Stimulated activated CD4-positive, alpha-beta T cell treated with anti-CD3 and anti-CD28 coated beads, Interleukin-15, amount 100 ng/mL, for 24 hours (primary cell): ENCODE measurements around the gene TNFSF4.
"Not testable (repeated sequence)": the region's sequence is repeated elsewhere in the genome, so short reads cannot be mapped to it uniquely, and the experiment has no call there.

ENCODE experiments used
- DNase-seq: peaks from one replicate; pipeline ENCODE4 v3.0.0-alpha.2; 2020

Gene TNFSF4, protein sequence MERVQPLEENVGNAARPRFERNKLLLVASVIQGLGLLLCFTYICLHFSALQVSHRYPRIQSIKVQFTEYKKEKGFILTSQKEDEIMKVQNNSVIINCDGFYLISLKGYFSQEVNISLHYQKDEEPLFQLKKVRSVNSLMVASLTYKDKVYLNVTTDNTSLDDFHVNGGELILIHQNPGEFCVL

GRCh38 chr1:173206816-173207568 lies at the start of gene TNFSF4:
Gene TNFSF4, minus strand, starts transcription at chr1:173207331. Its CDS starts 155 bp downstream, at chr1:173207176.
- peak; percentile 55 for DNase-seq

DNA sequence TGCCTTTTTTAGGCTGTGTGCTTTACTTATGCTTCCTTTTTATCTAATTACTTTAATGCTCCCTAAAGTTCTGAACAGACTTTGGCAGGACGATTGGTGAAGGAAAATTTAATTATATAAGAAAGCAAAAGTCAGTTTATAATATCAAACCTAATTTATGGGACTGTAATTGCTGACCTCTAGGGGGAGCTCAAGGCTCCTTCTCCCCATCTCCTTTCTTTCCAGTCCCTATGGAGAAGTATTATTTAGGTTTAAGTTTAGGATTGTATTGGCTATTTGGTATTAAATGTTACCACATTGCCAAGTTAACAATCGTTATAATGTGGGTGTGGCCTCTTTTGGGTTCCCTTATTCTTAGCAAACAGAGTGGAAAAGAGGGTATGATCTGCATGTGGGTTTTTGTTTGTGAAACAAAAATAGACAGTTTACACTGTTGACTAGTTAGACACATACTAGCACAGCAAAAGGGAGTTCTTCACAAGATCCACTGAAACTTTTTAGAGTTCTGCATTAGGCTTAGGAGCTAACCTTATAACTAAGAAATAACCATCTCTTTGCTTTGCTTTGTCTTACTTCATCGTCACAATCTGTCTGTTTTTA lies 48.2 kb upstream of the TNFSF4 start:
- DNase-seq = peak; percentile 11

- DNase-seq = no peak
Measured at GRCh38 chr1:173253046-173253445, 45.9 kb upstream of the TNFSF4 start.

DNA sequence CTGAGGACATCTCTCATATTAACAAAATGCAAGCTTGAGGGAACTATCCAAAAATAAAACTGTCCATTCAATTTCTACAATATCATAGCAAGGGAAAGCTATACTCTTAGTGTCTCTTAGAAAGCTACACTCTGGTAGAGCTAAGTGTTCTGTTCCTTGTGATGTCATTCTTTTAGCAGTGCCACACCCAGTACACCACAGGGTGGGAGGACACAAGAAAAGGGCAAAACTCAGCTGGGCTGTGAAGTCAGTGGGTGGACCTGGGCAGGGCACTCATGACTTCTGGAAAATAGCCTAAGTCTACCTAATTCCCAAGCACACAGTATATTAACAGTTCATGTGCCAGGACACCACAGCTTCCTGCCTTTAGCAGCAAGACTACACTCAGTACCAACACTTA lies 42.2 kb upstream of the TNFSF4 start:
- no peak for DNase-seq

- no peak for DNase-seq
Measured at GRCh38 chr1:173248247-173248940, 41.3 kb upstream of the TNFSF4 start.

- DNase-seq = no peak
Measured at GRCh38 chr1:173245892-173246291, 38.8 kb upstream of the TNFSF4 start.

- DNase-seq = no peak
Measured at GRCh38 chr1:173243300-173243699, 36.2 kb upstream of the TNFSF4 start.

DNA sequence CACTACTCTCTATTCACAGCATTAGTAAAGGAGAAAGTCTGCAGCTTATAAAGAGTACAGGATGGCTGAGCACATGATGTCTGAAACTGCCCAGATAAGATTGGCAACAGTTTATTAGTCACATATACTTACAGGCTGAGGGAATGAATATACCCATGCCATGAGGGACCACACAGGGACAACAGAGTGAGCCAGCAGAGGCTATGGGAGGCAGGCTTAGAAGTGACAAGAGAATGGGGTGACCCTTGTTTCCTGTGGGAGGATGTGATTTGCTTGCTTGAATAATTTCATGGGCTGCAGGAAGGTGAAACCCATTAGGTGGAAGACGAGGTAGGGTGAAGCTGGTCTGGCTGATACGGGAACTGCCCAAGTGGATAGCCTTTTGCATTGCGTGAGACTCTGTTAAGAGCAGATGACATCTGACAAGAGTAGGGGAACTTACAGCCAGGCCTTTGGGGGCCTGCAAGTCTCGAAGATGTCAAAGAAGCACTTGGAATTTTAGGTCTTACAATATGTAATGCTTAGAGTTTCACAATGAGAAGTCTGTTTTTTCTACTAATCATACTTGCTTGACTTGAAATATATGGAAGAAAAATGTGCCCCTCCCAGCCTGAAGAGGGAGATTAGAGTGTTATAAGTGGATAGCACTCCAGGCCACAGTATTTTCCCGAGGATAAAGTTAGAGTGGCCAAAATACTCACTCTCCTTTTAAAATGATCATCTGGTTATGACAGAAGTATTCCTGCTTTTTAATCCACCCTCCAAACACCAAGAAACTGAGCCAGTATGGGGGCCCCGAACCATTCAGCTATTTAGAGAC lies 34.6 kb upstream of the TNFSF4 start:
- DNase-seq = no peak

DNA sequence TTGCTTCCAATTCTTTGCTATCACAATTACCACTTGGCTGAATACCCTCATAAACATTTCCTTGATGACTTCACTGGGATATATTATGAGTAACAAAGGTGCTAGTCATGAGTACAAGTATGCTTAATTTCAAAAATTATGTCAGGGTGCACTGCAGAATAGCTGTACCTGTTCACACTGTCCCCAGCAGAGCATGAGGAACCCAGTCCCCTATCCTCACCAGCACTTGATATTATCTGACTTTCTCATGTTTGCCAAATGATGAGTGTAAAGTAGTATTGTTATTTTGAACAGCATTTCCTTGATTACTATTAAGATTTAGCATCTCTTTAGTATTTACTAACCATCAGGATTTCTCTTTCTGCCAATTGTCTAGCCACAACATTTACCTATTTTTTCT lies 33.5 kb upstream of the TNFSF4 start:
- no peak for DNase-seq

- DNase-seq = no peak
Measured at GRCh38 chr1:173239058-173239457, 31.9 kb upstream of the TNFSF4 start.

DNA sequence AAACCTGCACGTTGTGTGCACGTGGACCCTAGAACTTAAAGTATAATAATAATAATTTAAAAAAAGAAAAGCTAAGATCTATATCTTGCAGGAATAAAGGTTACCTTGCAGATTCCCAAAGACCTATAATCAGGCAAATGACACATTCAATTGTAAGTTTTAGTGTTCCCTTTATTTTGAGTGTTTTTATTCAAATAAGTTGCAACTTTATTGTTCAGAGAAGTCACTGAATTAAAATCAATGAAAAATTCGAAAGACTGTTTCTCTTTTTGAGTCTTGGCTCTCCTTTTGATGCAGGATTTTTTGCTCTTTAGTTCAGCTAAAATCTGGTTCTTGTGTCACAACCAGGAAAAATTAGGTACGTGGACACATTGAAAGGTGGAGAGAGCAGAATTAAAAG lies 27.8 kb upstream of the TNFSF4 start:
- no peak for DNase-seq

DNA sequence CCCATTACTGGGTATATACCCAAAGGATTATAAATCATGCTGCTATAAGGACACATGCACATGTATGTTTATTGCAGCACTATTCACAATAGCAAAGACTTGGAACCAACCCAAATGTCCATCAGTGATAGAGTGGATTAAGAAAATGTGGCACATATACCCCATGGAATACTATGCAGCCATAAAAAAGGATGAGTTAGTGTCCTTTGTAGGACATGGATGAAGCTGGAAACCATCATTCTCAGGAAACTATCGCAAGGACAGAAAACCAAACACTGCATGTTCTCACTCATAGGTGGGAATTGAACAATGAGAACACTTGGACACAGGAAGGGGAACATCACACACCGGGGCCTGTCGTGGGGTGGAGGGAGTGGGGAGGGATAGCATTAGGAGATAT lies 27.3 kb upstream of the TNFSF4 start:
- DNase-seq = not testable (repeated sequence)

GRCh38 chr1:173229031-173229430 lies 21.9 kb upstream of the TNFSF4 start:
- DNase-seq = not testable (repeated sequence)

DNA sequence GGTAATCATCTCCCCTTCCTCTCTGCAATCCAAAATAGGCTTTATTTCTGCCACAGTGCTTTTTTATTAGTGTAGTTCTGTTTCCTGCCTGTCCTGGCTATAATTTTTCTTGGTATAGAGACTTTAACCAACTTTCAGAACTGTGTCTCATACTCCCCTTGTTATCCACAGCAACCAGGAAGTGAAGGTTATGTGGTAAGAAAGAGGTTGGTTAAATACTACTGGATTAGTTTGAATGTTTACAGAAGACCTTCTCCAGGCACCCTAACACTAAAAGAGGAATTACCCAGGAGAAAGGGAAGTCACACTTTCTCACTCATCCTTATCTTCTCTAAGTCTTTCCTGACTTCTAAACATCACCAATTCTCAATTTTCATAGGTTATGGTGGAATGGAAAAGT lies 17.8 kb upstream of the TNFSF4 start:
- DNase-seq = no peak

DNA sequence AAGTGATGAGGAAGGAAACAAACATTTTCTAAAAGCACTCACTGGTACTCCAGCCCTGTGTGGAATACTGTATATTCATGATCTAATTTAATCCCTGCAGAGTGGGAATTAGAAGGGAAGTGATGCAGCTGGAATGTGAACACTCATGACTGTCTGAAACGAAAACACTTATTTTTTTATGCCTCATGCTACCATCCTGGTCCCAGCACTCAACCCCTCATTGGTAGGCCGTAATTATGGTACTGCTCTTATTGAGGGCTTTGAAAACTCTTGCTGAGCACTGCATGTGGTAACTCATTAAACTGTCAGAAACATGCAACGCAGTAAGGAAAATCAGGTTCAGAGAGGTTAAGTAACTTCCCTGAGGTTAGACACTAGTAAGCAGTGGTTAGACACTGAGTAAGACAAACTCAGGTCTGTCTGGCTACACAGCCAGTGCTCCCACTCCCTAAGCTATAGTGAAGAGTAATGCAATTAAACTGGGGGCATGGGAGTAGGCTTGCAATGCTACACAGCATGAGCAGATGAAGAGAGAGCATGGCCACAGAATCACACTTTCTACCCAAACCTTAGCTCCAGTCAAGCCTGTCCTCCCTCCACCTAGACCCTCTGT lies 17.3 kb upstream of the TNFSF4 start:
- DNase-seq = no peak

DNA sequence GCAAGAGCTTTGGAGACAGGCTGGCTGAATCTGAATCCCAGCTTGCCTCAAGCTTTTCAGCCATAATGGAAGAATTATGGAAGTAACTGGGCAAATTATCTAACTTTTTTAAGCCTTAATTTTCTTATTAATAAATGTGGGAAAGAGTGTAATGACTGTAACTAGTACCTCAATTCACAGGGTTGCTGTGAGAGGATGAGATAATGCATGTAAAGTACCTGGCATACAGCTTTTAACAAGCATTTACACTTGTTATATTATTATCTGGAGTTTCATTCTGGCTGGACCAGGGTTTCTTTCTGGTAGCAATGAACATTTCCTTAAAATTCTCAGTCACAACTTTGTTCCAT lies 15.9 kb upstream of the TNFSF4 start:
- DNase-seq = no peak

GRCh38 chr1:173222149-173223030 lies 15.3 kb upstream of the TNFSF4 start:
- DNase-seq = no peak

- DNase-seq = no peak
Measured at GRCh38 chr1:173220157-173220556, 13.0 kb upstream of the TNFSF4 start.

- DNase-seq = no peak
Measured at GRCh38 chr1:173213665-173214064, 6.5 kb upstream of the TNFSF4 start.

DNA sequence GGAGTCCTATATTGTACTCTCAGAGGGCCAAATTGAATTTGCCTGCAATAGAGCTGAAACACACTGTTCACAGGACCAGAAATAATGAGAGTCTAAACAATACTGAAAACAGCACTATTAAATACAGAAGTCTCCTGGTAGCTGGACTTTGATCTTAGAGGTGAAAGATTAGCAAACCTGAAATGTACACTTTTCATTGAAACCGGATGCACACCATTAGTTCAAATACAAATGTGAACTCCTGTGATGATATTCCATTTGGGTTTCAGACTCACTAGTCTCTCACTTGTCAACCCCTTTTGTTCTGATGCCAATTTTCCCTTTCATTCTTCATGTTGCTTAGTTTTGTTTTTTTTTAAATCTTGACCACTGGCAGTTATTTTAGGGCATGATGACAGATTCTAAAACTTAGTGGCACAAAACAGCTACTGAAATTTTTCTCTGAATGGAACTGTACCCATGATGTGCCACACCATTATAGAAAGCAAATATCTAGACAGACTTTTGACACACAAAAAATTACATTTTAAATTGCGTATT lies 5.9 kb upstream of the TNFSF4 start:
- no peak for DNase-seq

DNA sequence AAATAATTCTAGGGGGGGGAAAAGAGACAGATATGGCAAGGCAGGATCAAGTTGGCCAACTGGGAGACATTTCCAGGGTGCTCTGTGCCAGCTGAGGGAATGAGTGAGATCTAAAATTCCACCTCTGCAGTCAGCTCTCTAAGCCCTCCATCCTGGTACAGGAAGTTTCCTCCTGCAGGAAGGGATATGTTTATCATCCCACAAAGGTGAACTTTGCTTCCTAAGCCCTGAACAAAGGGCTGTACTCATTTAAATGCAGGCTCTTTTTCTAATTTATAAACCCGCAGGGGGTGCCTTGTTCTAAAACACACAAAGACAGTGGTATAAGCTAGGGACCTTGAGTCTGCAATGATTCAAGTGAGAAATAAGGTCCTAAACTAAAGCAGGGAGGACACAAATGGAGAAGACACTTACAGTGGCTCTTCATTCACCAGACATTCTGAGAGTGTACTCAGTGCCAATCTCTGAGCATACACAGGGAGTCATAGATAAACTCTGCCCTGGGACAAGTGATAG lies 3.6 kb upstream of the TNFSF4 start:
- no peak for DNase-seq
